ENCODE measurements around the gene ERFL. TPM values are rescaled to one million over a fixed set of nuclear protein-coding genes. Genes with fewer than 3 reads are reported as not detected.

Gene ERFL
- total and polyA plus RNA-seq, 2 of the 4 experiments (the other 2 are of a cell fraction), result not detected

GRCh38 chr19:41913538-41914423 lies 14.5 kb downstream of the ERFL start:
- no peak overlapping the region for H3K23ac ChIP-seq (ENCODE audit: low read depth, low read length)
- H2AK9ac ChIP-seq (replicated peaks; ENCODE audit: low read depth, low read length, poor library complexity), result no peak overlapping the region
- ATAC-seq (ENCODE audit: low read depth) (no peak), DNase-seq (no peak)
- in situ Hi-C loops (cut with MboI; ENCODE audit: low sequenced_read_pairs), result no loop called here
- dilution Hi-C loops (cut with HindIII; ENCODE audit: low sequenced_read_pairs, unreplicated experiment), result no loop called here
- no peak overlapping the region for H4K8ac ChIP-seq (ENCODE audit: low read depth in 2 of 2, low read length in 2 of 2)
- H2AFZ ChIP-seq (replicated peaks; ENCODE audit: low read length, poor library complexity), result no peak overlapping the region
- H4K5ac ChIP-seq (ENCODE audit: low read depth, low read length), result no peak overlapping the region
- BruUV-seq (replicated peaks), result no TSS peak
- H3K27ac ChIP-seq (ENCODE audit: insufficient read depth, low read length), result no peak overlapping the region
- no peaks in the 10 kb centered on the region for H3K9me3 ChIP-seq (ENCODE audit: control insufficient read depth, insufficient read depth, low read length)
- H3K4me3 ChIP-seq (ENCODE audit: insufficient read depth, low read depth, low read length), result no peak overlapping the region
- no peaks in the 10 kb centered on the region for H3K36me3 ChIP-seq (ENCODE audit: control insufficient read depth, insufficient read depth, low read length)
- H3K9ac ChIP-seq (ENCODE audit: low read depth, low read length), result no peak overlapping the region
- peaks cover 28% of the 10 kb centered on the region for H4K20me1 ChIP-seq (ENCODE audit: insufficient read depth, low read length)
- WGBS, 2 experiments (ENCODE audit: extremely low coverage in 2 of 2, insufficient read length in 1 of 2), result 4% methylated on average over 16 of the region's 21 CpGs; no CpG with 5 or more reads in 1 of the 2 experiments
- TF ChIP-seq CTCF (conservative IDR thresholded peaks at IDR 0.05; ENCODE audit: low read depth, low read length) (no peak), FOS (IDR thresholded peaks at IDR 0.05; ENCODE audit: low read depth, low read length) (no peak), ELK1 (IDR thresholded peaks at IDR 0.05; ENCODE audit: borderline replicate concordance, low read depth, low read length) (no peak), CHD1 (IDR thresholded peaks at IDR 0.05; ENCODE audit: low read depth, low read length) (no peak), RAD21 (IDR thresholded peaks at IDR 0.05; ENCODE audit: low read length) (no peak), MAZ (IDR thresholded peaks at IDR 0.05; ENCODE audit: borderline replicate concordance, low read depth, low read length) (no peak), RCOR1 (IDR thresholded peaks at IDR 0.05; ENCODE audit: insufficient replicate concordance, low read length) (no peak), USF2 (IDR thresholded peaks at IDR 0.05; ENCODE audit: low read depth, low read length) (no peak), MXI1 (IDR thresholded peaks at IDR 0.05; ENCODE audit: borderline replicate concordance, low read depth, low read length) (no peak), BHLHE40 (IDR thresholded peaks at IDR 0.05; ENCODE audit: low read depth, low read length) (no peak), CEBPB (IDR thresholded peaks at IDR 0.05; ENCODE audit: low read depth, low read length) (no peak), NFE2L2 (IDR thresholded peaks at IDR 0.05; ENCODE audit: low read depth, low read length) (no peak), SMC3 (IDR thresholded peaks at IDR 0.05; ENCODE audit: low read depth, low read length) (no peak), RFX5 (IDR thresholded peaks at IDR 0.05; ENCODE audit: low read depth, low read length) (no peak), MAFK (IDR thresholded peaks at IDR 0.05; ENCODE audit: low read depth, low read length) (no peak)
- intact Hi-C loops (cut with micrococcal nuclease), result no loop called here
- H3K56ac ChIP-seq (ENCODE audit: extremely low read depth, insufficient read depth, low read length), result no peak overlapping the region
- H3K18ac ChIP-seq (ENCODE audit: low read depth, low read length), result no peak overlapping the region
- H3K4me2 ChIP-seq (ENCODE audit: low read depth, low read length), result no peak overlapping the region
- H3K14ac ChIP-seq (replicated peaks; ENCODE audit: low read depth, low read length), result no peak overlapping the region
- peaks cover 72% of the 10 kb centered on the region for H3K27me3 ChIP-seq (ENCODE audit: control insufficient read depth, insufficient read depth, low read length)
- H3K4ac ChIP-seq (ENCODE audit: low read depth, low read length), result no peak overlapping the region
- no peak overlapping the region for H2BK15ac ChIP-seq (ENCODE audit: low read depth, low read length)
- peaks cover 8% of the 10 kb centered on the region for H3K9me1 ChIP-seq (ENCODE audit: insufficient read depth, low read length)
- H2BK5ac ChIP-seq (ENCODE audit: low read depth, low read length, poor library complexity, severe bottlenecking), result no peak overlapping the region
- H3K79me1 ChIP-seq (ENCODE audit: low read depth in 1 of 2, low read length in 2 of 2), result no peaks in the 10 kb centered on the region
- ChIA-PET CTCF (no interaction called here), POLR2A (ENCODE audit: unreplicated experiment) (no interaction called here)
- no peak overlapping the region for H2AK5ac ChIP-seq (ENCODE audit: low read depth, low read length)
- 0 out of 2 replicates have a peak, but pooled peaks cover 2% of the 10 kb centered on the region for H3K4me1 ChIP-seq (ENCODE audit: control insufficient read depth, insufficient read depth, low read length)
- H4K91ac ChIP-seq (ENCODE audit: insufficient read depth, low read depth, low read length), result no peak overlapping the region
- no peak overlapping the region for H2BK120ac ChIP-seq (ENCODE audit: low read depth, low read length)
- H2BK20ac ChIP-seq (ENCODE audit: low read depth, low read length), result no peak overlapping the region

Data from IMR-90 (cell line).